ENCODE data around the gene ZG16B.

DNA sequence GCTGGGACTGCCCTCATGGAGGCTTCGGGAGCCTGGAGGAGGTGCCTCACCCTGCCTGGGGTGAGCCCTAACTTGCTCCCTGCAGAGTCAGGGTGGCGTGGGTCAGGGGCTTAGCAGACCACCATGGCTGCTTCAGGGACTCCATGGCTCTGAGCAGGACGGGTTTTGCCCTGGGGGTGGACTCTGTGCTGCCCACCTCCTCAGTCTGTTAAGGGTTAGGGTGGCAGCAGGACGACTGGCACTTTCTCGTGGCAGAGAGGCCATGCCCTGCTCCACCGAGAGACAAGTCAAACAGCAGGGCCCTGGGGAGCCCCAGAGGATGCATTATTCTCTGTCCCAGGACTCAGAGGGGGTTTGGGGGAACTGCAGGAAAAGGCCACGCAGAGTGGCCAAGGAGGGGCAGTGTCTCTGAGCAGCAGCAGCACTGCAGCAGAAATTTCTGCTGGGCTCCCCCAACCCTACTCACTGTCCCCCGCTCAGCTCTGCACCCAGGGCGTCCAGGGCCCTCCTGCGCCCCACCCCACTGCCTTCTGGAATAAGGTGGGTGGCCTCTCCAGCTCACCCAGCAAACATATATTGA is 29.7 kb downstream of the ZG16B start:
- TF ChIP-seq, protein P1, sequence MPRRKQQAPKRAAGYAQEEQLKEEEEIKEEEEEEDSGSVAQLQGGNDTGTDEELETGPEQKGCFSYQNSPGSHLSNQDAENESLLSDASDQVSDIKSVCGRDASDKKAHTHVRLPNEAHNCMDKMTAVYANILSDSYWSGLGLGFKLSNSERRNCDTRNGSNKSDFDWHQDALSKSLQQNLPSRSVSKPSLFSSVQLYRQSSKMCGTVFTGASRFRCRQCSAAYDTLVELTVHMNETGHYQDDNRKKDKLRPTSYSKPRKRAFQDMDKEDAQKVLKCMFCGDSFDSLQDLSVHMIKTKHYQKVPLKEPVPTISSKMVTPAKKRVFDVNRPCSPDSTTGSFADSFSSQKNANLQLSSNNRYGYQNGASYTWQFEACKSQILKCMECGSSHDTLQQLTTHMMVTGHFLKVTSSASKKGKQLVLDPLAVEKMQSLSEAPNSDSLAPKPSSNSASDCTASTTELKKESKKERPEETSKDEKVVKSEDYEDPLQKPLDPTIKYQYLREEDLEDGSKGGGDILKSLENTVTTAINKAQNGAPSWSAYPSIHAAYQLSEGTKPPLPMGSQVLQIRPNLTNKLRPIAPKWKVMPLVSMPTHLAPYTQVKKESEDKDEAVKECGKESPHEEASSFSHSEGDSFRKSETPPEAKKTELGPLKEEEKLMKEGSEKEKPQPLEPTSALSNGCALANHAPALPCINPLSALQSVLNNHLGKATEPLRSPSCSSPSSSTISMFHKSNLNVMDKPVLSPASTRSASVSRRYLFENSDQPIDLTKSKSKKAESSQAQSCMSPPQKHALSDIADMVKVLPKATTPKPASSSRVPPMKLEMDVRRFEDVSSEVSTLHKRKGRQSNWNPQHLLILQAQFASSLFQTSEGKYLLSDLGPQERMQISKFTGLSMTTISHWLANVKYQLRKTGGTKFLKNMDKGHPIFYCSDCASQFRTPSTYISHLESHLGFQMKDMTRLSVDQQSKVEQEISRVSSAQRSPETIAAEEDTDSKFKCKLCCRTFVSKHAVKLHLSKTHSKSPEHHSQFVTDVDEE (CRISPR knock-in tag; IDR thresholded peaks at IDR 0.05) = no peak
- no peak for TF ChIP-seq ZFP3 (CRISPR knock-in tag; IDR thresholded peaks at IDR 0.05)
- TF ChIP-seq GLIS3 (CRISPR knock-in tag; IDR thresholded peaks at IDR 0.05) = no peak
- no peak for TF ChIP-seq OSR1 (CRISPR knock-in tag; IDR thresholded peaks at IDR 0.05)
- TF ChIP-seq, protein P2, sequence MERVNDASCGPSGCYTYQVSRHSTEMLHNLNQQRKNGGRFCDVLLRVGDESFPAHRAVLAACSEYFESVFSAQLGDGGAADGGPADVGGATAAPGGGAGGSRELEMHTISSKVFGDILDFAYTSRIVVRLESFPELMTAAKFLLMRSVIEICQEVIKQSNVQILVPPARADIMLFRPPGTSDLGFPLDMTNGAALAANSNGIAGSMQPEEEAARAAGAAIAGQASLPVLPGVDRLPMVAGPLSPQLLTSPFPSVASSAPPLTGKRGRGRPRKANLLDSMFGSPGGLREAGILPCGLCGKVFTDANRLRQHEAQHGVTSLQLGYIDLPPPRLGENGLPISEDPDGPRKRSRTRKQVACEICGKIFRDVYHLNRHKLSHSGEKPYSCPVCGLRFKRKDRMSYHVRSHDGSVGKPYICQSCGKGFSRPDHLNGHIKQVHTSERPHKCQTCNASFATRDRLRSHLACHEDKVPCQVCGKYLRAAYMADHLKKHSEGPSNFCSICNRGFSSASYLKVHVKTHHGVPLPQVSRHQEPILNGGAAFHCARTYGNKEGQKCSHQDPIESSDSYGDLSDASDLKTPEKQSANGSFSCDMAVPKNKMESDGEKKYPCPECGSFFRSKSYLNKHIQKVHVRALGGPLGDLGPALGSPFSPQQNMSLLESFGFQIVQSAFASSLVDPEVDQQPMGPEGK (CRISPR knock-in tag; IDR thresholded peaks at IDR 0.05; ENCODE audit: borderline replicate concordance) = no peak
- TF ChIP-seq, protein P3, sequence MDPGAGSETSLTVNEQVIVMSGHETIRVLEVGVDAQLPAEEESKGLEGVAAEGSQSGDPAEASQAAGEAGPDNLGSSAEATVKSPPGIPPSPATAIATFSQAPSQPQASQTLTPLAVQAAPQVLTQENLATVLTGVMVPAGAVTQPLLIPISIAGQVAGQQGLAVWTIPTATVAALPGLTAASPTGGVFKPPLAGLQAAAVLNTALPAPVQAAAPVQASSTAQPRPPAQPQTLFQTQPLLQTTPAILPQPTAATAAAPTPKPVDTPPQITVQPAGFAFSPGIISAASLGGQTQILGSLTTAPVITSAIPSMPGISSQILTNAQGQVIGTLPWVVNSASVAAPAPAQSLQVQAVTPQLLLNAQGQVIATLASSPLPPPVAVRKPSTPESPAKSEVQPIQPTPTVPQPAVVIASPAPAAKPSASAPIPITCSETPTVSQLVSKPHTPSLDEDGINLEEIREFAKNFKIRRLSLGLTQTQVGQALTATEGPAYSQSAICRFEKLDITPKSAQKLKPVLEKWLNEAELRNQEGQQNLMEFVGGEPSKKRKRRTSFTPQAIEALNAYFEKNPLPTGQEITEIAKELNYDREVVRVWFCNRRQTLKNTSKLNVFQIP (CRISPR knock-in tag; IDR thresholded peaks at IDR 0.05; ENCODE audit: borderline replicate concordance, low read depth) = no peak
- TF ChIP-seq BACH2 (CRISPR knock-in tag; IDR thresholded peaks at IDR 0.05; ENCODE audit: borderline replicate concordance) = no peak
- TF ChIP-seq, protein P4, sequence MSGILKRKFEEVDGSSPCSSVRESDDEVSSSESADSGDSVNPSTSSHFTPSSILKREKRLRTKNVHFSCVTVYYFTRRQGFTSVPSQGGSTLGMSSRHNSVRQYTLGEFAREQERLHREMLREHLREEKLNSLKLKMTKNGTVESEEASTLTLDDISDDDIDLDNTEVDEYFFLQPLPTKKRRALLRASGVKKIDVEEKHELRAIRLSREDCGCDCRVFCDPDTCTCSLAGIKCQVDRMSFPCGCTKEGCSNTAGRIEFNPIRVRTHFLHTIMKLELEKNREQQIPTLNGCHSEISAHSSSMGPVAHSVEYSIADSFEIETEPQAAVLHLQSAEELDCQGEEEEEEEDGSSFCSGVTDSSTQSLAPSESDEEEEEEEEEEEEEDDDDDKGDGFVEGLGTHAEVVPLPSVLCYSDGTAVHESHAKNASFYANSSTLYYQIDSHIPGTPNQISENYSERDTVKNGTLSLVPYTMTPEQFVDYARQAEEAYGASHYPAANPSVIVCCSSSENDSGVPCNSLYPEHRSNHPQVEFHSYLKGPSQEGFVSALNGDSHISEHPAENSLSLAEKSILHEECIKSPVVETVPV (CRISPR knock-in tag; IDR thresholded peaks at IDR 0.05) = no peak
- no peak for TF ChIP-seq ZNF8 (CRISPR knock-in tag; IDR thresholded peaks at IDR 0.05)
- no peak for TF ChIP-seq RARB (CRISPR knock-in tag; IDR thresholded peaks at IDR 0.05)
- no peak for TF ChIP-seq ZNF70 (CRISPR knock-in tag; IDR thresholded peaks at IDR 0.05)

Measured in SK-N-SH treated with all-trans-retinoic acid at 6 μM for 48 hours (cell line).